ENCODE data around the gene VPS45. TPM values are rescaled to one million over a fixed set of nuclear protein-coding genes. Genes with fewer than 3 reads are reported as not detected.

VPS45 gene
- total RNA-seq, 1 donor = 36.9 TPM

DNA sequence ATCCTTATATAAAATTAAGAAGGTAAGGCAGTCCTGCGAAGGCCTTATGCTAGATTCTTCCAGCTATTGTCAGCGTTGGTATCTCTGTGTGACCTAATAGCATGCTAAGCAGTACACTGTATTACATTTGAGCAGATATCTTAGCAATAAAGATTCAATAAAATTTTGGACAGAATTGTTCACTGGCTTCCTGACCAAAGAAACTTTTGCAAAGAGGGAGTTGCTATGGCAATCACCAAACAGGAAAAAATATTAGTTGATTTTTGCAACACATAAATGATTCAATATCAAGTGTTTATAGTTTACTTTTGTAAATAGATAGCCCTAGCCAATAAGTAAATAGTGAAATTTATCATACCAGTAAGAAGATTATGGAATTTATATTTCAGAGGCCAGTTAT lies 51.1 kb downstream of the VPS45 start:
- no peak overlapping the region for H3K4me3 ChIP-seq (ENCODE audit: insufficient read depth, low read length)
- peak; percentile 61 for DNase-seq (ENCODE audit: insufficient read length, low spot score, missing footprints)

DNA sequence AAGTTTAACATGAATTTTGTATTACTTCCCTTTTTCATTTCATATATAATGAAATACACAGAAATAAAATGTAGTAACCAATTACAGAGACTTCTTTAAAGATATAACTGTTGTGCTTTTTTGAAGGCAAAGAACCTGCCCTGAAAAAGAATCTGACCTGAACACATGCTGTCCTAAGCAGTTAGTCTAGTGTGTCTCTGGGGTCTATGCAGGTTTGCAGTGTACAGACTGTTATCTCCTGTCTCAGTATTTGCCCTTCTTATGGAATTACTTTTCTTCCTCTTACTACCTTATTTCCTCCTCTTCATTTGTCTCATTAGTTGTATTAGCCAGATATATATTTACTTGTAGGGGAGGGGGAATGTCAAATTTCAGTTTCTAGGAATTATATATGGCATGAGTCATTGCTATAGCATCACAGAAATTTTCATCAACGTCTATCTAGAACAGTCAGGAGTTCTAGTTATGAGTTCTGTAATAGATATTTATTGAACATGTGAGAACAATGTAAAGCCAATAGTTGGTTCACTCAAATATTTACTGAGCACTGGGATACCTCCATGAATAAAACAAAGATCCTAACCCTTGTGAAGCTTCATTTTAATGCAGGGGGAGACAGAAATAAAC lies 53.8 kb downstream of the VPS45 start:
- Histone ChIP-seq H3K36me3 (ENCODE audit: insufficient read depth, low read length) (peaks cover 3% of the 10 kb centered on the region), H3K9me3 (ENCODE audit: low read depth, low read length) (no peaks in the 10 kb centered on the region), H3K27ac (ENCODE audit: low read depth, low read length) (no peak overlapping the region), H3K4me2 (ENCODE audit: insufficient read depth, low read length) (no peak overlapping the region), H2AFZ (ENCODE audit: low read length) (no peak overlapping the region), H3K4me3 (ENCODE audit: insufficient read depth, low read length) (no peak overlapping the region), H4K20me1 (ENCODE audit: insufficient read depth, low read length) (no peaks in the 10 kb centered on the region), H3K4me1 (ENCODE audit: insufficient read depth, low read length) (peaks cover 5% of the 10 kb centered on the region), H3K79me2 (ENCODE audit: insufficient read depth, low read length) (no peaks in the 10 kb centered on the region), H3K27me3 (ENCODE audit: insufficient read depth, low read length) (no peaks in the 10 kb centered on the region)
- TF ChIP-seq, protein P1, sequence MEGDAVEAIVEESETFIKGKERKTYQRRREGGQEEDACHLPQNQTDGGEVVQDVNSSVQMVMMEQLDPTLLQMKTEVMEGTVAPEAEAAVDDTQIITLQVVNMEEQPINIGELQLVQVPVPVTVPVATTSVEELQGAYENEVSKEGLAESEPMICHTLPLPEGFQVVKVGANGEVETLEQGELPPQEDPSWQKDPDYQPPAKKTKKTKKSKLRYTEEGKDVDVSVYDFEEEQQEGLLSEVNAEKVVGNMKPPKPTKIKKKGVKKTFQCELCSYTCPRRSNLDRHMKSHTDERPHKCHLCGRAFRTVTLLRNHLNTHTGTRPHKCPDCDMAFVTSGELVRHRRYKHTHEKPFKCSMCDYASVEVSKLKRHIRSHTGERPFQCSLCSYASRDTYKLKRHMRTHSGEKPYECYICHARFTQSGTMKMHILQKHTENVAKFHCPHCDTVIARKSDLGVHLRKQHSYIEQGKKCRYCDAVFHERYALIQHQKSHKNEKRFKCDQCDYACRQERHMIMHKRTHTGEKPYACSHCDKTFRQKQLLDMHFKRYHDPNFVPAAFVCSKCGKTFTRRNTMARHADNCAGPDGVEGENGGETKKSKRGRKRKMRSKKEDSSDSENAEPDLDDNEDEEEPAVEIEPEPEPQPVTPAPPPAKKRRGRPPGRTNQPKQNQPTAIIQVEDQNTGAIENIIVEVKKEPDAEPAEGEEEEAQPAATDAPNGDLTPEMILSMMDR (IDR thresholded peaks at IDR 0.05; ENCODE audit: extremely low read depth, low read depth, low read length) = no peak
- DNase-seq (ENCODE audit: insufficient read length, low spot score, missing footprints) = no peak

More for the DNA sequence above, 51.1 kb downstream of the VPS45 start:
- no peaks in the 10 kb centered on the region for H3K9me3 ChIP-seq (ENCODE audit: low read depth, low read length)
- H4K20me1 ChIP-seq (ENCODE audit: insufficient read depth, low read length) = no peaks in the 10 kb centered on the region
- H3K27ac ChIP-seq (ENCODE audit: low read depth, low read length) = no peak overlapping the region
- peaks cover 15% of the 10 kb centered on the region for H3K36me3 ChIP-seq (ENCODE audit: insufficient read depth, low read length)
- H2AFZ ChIP-seq (ENCODE audit: low read length) = no peak overlapping the region
- TF ChIP-seq, protein P1 (IDR thresholded peaks at IDR 0.05; ENCODE audit: extremely low read depth, low read depth, low read length) = no peak
- no peaks in the 10 kb centered on the region for H3K79me2 ChIP-seq (ENCODE audit: insufficient read depth, low read length)
- H3K4me1 ChIP-seq (ENCODE audit: insufficient read depth, low read length) = peaks cover 5% of the 10 kb centered on the region
- no peak overlapping the region for H3K4me2 ChIP-seq (ENCODE audit: insufficient read depth, low read length)
- H3K27me3 ChIP-seq (ENCODE audit: insufficient read depth, low read length) = no peaks in the 10 kb centered on the region

DNA sequence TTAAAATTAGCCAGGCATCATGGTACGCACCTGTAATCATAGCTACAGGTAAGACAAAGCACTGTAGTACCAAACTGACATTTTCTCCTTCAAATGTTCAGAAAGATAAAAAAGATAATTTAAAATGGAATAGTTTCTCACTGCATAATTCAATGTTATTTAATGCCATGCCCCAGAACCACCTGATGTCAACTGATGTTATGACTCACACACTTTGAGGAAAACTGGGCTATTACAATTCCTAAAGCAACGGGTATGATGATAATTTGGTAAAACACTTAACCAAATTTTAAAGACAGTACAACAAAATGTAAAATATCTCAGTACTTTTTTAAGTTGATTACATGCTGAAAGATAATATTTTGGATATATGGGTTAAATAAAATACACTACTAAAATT lies 59.2 kb downstream of the VPS45 start:
- Histone ChIP-seq H3K4me3 (ENCODE audit: insufficient read depth, low read length) (no peak overlapping the region), H3K36me3 (ENCODE audit: insufficient read depth, low read length) (peaks cover 4% of the 10 kb centered on the region), H3K9me3 (ENCODE audit: low read depth, low read length) (no peaks in the 10 kb centered on the region), H3K4me2 (ENCODE audit: insufficient read depth, low read length) (no peak overlapping the region), H2AFZ (ENCODE audit: low read length) (no peak overlapping the region), H3K27ac (ENCODE audit: low read depth, low read length) (no peak overlapping the region), H4K20me1 (ENCODE audit: insufficient read depth, low read length) (no peaks in the 10 kb centered on the region), H3K4me1 (ENCODE audit: insufficient read depth, low read length) (no peaks in the 10 kb centered on the region), H3K79me2 (ENCODE audit: insufficient read depth, low read length) (no peaks in the 10 kb centered on the region), H3K27me3 (ENCODE audit: insufficient read depth, low read length) (no peaks in the 10 kb centered on the region)
- DNase-seq (ENCODE audit: insufficient read length, low spot score, missing footprints) = no peak
- TF ChIP-seq, protein P1 (IDR thresholded peaks at IDR 0.05; ENCODE audit: extremely low read depth, low read depth, low read length) = no peak

DNA sequence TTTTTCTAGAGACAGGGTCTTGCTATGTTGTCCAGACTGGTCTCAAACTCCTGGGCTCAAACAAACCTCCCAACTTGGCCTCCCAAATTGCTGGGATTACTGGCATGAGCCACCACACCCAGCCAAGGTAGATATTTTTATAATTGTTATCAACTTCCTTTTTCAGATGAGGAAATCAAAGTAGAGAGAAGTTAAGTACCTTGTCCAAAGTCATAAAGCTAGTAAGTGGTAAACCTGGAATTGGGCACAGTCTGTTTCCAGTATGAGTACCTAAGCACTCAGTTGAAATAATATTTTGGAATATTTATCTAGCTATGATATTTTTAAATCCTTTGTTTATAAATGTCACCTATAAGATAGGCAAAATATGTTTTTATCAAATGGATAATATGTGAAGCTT lies 59.9 kb downstream of the VPS45 start:
- TF ChIP-seq, protein P1 (IDR thresholded peaks at IDR 0.05; ENCODE audit: extremely low read depth, low read depth, low read length) = no peak
- H3K27ac ChIP-seq (ENCODE audit: low read depth, low read length) = no peak overlapping the region
- H3K4me1 ChIP-seq (ENCODE audit: insufficient read depth, low read length) = no peaks in the 10 kb centered on the region

More for the DNA sequence above, 59.9 kb downstream of the VPS45 start:
- H4K20me1 ChIP-seq (ENCODE audit: insufficient read depth, low read length) = no peaks in the 10 kb centered on the region
- H3K4me2 ChIP-seq (ENCODE audit: insufficient read depth, low read length) = no peak overlapping the region
- no peaks in the 10 kb centered on the region for H3K9me3 ChIP-seq (ENCODE audit: low read depth, low read length)
- no peak for DNase-seq (ENCODE audit: insufficient read length, low spot score, missing footprints)
- peaks cover 4% of the 10 kb centered on the region for H3K36me3 ChIP-seq (ENCODE audit: insufficient read depth, low read length)
- no peaks in the 10 kb centered on the region for H3K27me3 ChIP-seq (ENCODE audit: insufficient read depth, low read length)
- H3K79me2 ChIP-seq (ENCODE audit: insufficient read depth, low read length) = no peaks in the 10 kb centered on the region
- H2AFZ ChIP-seq (ENCODE audit: low read length) = no peak overlapping the region
- no peak overlapping the region for H3K4me3 ChIP-seq (ENCODE audit: insufficient read depth, low read length)

Measured in osteoblast (primary cell).